HepG2 (cell line): ENCODE results near the gene AGBL1. TPM values are rescaled to one million over a fixed set of nuclear protein-coding genes. Genes with fewer than 3 reads are reported as not detected.

ENCODE experiments used
- CENPBD1 ChIP-seq: sonication (generic); formaldehyde crosslinking; IDR thresholded peaks from 2 replicates; pipeline ENCODE4 v1.8.0; 2022; ENCODE audit warnings: missing genetic modification reagents, low read depth, mild to moderate bottlenecking, borderline replicate concordance
- MIER3 ChIP-seq: IDR thresholded peaks from 2 replicates; pipeline ENCODE4 v1.6.1; 2016; ENCODE audit warnings: missing compliant biosample characterization, borderline replicate concordance
- MTA1 ChIP-seq: sonication (generic); formaldehyde crosslinking; IDR thresholded peaks from 2 replicates; pipeline ENCODE4 v1.4.0; 2020; ENCODE audit warnings: missing genetic modification reagents, mild to moderate bottlenecking, borderline replicate concordance
- SOX6 ChIP-seq, 2 experiments: fragments of 450-650 bp in 1 of 2; sonication (generic) in 1 of 2; formaldehyde crosslinking in 1 of 2; IDR thresholded peaks; 2 replicates each; pipeline versions ENCODE4 v1.4.0 to v1.6.1; 2017 to 2020; ENCODE audit warnings: antibody characterized with exemption in 1 of 2, mild to moderate bottlenecking in 1 of 2, missing genetic modification reagents in 1 of 2
- TEAD2 ChIP-seq: sonication (generic); formaldehyde crosslinking; IDR thresholded peaks from 2 replicates; pipeline ENCODE4 v1.9.0; 2021; ENCODE audit warnings: missing genetic modification reagents
- ZFP62 ChIP-seq: sonication (generic); formaldehyde crosslinking; IDR thresholded peaks from 2 replicates; pipeline ENCODE4 v1.4.0; 2020; ENCODE audit warnings: missing genetic modification reagents
- ZSCAN22 ChIP-seq: sonication (generic); formaldehyde crosslinking; IDR thresholded peaks from 2 replicates; pipeline ENCODE4 v1.4.0; 2020; ENCODE audit warnings: mild to moderate bottlenecking, missing genetic modification reagents
- polyA plus RNA-seq, 8 experiments: library from polyadenylated mRNA; depleted of rRNA in 3 of 8; stranded (reverse) in 7 of 8; unstranded in 1 of 8; fragments of >200 nt; fragmentation: Illumina TruSeq in 4 of 8; extraction: Trizol in 4 of 8; gene quantifications; 2 replicates each; pipeline versions ENCODE4 v1.2.1 to v1.2.3, GENCODE V29; 2011 to 2016; ENCODE audit warnings: low read depth in 4 of 8, missing spikeins in 1 of 8, mixed read lengths in 1 of 8; ENCODE audit not compliant: insufficient read depth in 1 of 8
- total RNA-seq, 5 experiments: library from RNA; depleted of rRNA; stranded (reverse); fragments of >200 nt; fragmentation: Illumina TruSeq; extraction: Trizol; gene quantifications; 2 replicates each; pipeline ENCODE4 v1.2.3, GENCODE V29; 2016; ENCODE audit warnings: low read depth in 1 of 5
- TF ChIP-seq, protein P1 (sequence below), 2 experiments: sonication (generic) in 1 of 2; formaldehyde crosslinking in 1 of 2; IDR thresholded peaks; 2 replicates each; pipeline versions ENCODE4 v1.4.0 to v1.6.1; 2016 to 2020; ENCODE audit warnings: borderline replicate concordance in 1 of 2, low read depth in 1 of 2, mild to moderate bottlenecking in 1 of 2, missing genetic modification reagents in 1 of 2
- TF ChIP-seq, protein P2 (sequence below): sonication (generic); formaldehyde crosslinking; IDR thresholded peaks from 2 replicates; pipeline ENCODE4 v1.5.0; 2020; ENCODE audit warnings: mild to moderate bottlenecking, missing genetic modification reagents, moderate library complexity

Gene AGBL1
- total and polyA plus RNA-seq, 2 of the 13 experiments (the other 11 are each of a cell fraction or from before 2014, with no cell fraction given) = 0.01 TPM; not detected in 1

DNA sequence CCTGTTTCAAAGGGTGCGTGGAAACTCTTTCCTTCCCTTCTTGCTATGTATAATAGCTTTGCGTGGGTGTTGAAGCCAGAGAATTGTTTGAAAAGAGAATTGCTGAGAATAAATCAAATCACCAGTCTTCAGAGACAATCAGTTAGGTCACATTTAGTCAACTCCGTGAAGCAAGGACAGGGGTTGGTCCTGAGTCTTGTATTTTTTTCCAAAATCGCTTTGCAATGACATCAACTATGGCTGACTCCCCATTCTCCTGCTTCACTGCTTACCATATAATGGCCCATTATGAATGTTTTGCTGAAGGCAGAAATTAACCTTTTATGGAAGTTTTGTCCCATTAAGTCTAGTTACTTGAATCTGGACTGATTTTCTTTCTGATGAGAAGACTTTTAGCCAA lies 852.8 kb downstream of the AGBL1 start (continued):
- TF ChIP-seq, protein P1, sequence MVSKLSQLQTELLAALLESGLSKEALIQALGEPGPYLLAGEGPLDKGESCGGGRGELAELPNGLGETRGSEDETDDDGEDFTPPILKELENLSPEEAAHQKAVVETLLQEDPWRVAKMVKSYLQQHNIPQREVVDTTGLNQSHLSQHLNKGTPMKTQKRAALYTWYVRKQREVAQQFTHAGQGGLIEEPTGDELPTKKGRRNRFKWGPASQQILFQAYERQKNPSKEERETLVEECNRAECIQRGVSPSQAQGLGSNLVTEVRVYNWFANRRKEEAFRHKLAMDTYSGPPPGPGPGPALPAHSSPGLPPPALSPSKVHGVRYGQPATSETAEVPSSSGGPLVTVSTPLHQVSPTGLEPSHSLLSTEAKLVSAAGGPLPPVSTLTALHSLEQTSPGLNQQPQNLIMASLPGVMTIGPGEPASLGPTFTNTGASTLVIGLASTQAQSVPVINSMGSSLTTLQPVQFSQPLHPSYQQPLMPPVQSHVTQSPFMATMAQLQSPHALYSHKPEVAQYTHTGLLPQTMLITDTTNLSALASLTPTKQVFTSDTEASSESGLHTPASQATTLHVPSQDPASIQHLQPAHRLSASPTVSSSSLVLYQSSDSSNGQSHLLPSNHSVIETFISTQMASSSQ (IDR thresholded peaks at IDR 0.05; ENCODE audit: low read depth) = no peak
- TF ChIP-seq, protein P1 (CRISPR knock-in tag; IDR thresholded peaks at IDR 0.05; ENCODE audit: borderline replicate concordance) = no peak
- TF ChIP-seq, protein P2, sequence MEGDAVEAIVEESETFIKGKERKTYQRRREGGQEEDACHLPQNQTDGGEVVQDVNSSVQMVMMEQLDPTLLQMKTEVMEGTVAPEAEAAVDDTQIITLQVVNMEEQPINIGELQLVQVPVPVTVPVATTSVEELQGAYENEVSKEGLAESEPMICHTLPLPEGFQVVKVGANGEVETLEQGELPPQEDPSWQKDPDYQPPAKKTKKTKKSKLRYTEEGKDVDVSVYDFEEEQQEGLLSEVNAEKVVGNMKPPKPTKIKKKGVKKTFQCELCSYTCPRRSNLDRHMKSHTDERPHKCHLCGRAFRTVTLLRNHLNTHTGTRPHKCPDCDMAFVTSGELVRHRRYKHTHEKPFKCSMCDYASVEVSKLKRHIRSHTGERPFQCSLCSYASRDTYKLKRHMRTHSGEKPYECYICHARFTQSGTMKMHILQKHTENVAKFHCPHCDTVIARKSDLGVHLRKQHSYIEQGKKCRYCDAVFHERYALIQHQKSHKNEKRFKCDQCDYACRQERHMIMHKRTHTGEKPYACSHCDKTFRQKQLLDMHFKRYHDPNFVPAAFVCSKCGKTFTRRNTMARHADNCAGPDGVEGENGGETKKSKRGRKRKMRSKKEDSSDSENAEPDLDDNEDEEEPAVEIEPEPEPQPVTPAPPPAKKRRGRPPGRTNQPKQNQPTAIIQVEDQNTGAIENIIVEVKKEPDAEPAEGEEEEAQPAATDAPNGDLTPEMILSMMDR (CRISPR knock-in tag) = no peak
- TF ChIP-seq ZFP62 (CRISPR knock-in tag) (no peak), MIER3 (CRISPR knock-in tag) (no peak), MTA1 (CRISPR knock-in tag) (no peak), SOX6 (IDR thresholded peaks at IDR 0.05) (no peak), SOX6 (CRISPR knock-in tag; IDR thresholded peaks at IDR 0.05) (no peak), TEAD2 (CRISPR knock-in tag) (no peak), CENPBD1 (CRISPR knock-in tag) (no peak), ZSCAN22 (CRISPR knock-in tag) (no peak)
- TF ChIP-seq, all 625 proteins: peak for 0
